ENCODE data around the gene SATB2. TPM values are rescaled to one million over a fixed set of nuclear protein-coding genes. Genes with fewer than 3 reads are reported as not detected.

The SATB2 gene
- total RNA-seq, 1 experiment from 2014 or later = 16.5 TPM

DNA sequence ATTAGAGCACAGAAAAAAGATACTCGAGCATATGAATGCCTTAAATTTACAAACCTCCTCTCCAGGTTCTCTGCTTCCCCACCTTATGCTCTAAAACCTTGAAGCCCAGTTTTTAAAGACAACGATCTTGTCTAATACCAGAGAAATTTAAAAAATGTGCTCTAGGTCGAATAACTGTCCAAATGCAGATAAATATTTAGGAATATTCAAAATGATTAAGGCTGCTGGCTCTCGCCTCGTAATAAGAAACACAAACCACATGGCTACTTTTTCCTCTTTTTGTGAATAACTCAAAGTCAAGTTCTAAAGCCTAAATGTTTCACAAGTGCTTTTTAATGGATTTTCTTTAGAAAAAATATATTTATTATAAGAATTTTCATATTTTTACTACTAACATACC is 101.3 kb downstream of the SATB2 start:
- peaks cover 6% of the 10 kb centered on the region for H3K36me3 Mint-ChIP-seq (ENCODE audit: insufficient read depth, unreplicated experiment)
- POLR2A ChIA-PET = interaction anchor here (1.2 kb wide), 1 partner anchor 40 kb away, joined by 4 read pairs; no protein-coding TSS in a partner anchor
- TF ChIP-seq, protein P1, sequence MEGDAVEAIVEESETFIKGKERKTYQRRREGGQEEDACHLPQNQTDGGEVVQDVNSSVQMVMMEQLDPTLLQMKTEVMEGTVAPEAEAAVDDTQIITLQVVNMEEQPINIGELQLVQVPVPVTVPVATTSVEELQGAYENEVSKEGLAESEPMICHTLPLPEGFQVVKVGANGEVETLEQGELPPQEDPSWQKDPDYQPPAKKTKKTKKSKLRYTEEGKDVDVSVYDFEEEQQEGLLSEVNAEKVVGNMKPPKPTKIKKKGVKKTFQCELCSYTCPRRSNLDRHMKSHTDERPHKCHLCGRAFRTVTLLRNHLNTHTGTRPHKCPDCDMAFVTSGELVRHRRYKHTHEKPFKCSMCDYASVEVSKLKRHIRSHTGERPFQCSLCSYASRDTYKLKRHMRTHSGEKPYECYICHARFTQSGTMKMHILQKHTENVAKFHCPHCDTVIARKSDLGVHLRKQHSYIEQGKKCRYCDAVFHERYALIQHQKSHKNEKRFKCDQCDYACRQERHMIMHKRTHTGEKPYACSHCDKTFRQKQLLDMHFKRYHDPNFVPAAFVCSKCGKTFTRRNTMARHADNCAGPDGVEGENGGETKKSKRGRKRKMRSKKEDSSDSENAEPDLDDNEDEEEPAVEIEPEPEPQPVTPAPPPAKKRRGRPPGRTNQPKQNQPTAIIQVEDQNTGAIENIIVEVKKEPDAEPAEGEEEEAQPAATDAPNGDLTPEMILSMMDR (IDR thresholded peaks at IDR 0.05; ENCODE audit: unreplicated experiment) = no peak
- no TSS peak for BruUV-seq (replicated peaks)
- DNase-seq (ENCODE audit: unreplicated experiment) = no peak
- H3K4me3 Mint-ChIP-seq (ENCODE audit: unreplicated experiment) = no peak overlapping the region
- intact Hi-C loops (cut with micrococcal nuclease) = no loop called here
- H3K27ac Mint-ChIP-seq (ENCODE audit: low read depth, unreplicated experiment) = no peak overlapping the region
- CTCF ChIA-PET = no interaction called here
- no peaks in the 10 kb centered on the region for H3K27me3 Mint-ChIP-seq (ENCODE audit: insufficient read depth, unreplicated experiment)
- H3K4me1 Mint-ChIP-seq (ENCODE audit: insufficient read depth, unreplicated experiment) = no peaks in the 10 kb centered on the region
- H3K9me3 Mint-ChIP-seq (ENCODE audit: unreplicated experiment) = no peaks in the 10 kb centered on the region

DNA sequence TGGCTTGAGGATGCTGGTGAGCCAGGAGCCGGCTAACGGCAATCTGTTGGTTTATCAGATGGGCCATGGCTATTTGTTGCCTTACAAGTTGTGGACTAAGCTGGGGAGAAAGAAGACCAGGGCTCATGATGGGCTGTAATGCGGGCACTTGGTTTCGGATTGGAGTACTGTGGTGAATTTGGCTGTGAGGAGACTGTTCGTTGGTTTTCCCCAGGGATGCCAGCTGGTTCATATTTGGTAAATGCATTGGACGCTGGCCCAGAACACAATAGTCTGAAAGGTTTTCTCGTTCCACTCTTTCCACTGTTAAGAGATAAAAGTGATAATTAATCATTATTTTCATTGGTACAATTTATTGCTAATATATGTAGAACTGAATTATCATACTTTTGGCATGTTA is 108.9 kb downstream of the SATB2 start:
- intact Hi-C loops (cut with micrococcal nuclease) = no loop called here

DNA sequence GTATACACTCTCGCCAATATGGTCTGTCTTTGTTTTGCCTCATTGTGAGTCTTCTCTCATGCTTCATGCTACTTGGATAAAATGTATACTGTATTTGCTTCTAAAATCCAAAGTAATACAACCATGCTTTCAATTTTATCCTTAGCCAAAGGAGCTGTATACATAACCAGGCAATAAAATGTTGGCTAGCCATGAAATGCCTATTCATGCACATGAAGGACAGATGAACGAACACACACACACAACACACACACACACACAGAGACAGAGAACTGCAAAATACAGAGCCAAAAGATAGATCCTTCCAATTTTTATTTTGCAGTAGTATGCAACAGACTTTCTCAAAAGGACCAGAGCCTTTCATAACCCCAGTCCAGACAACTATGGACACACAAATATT is 113.7 kb downstream of the SATB2 start:
- Mint-ChIP-seq H3K9me3 (ENCODE audit: unreplicated experiment) (no peaks in the 10 kb centered on the region), H3K36me3 (ENCODE audit: insufficient read depth, unreplicated experiment) (peaks cover 19% of the 10 kb centered on the region), H3K27ac (ENCODE audit: low read depth, unreplicated experiment) (no peak overlapping the region), H3K4me1 (ENCODE audit: insufficient read depth, unreplicated experiment) (peaks cover 4% of the 10 kb centered on the region), H3K27me3 (ENCODE audit: insufficient read depth, unreplicated experiment) (no peaks in the 10 kb centered on the region), H3K4me3 (ENCODE audit: unreplicated experiment) (no peak overlapping the region)
- intact Hi-C loops (cut with micrococcal nuclease) = no loop called here
- DNase-seq (ENCODE audit: unreplicated experiment) = no peak
- POLR2A ChIA-PET = no interaction called here
- TF ChIP-seq, protein P1 (IDR thresholded peaks at IDR 0.05; ENCODE audit: unreplicated experiment) = no peak
- CTCF ChIA-PET = no interaction called here
- no TSS peak for BruUV-seq (replicated peaks)

More for the DNA sequence above, 108.9 kb downstream of the SATB2 start:
- DNase-seq (ENCODE audit: unreplicated experiment) = no peak
- H3K4me3 Mint-ChIP-seq (ENCODE audit: unreplicated experiment) = no peak overlapping the region
- no TSS peak for BruUV-seq (replicated peaks)
- TF ChIP-seq, protein P1 (IDR thresholded peaks at IDR 0.05; ENCODE audit: unreplicated experiment) = no peak
- H3K9me3 Mint-ChIP-seq (ENCODE audit: unreplicated experiment) = no peaks in the 10 kb centered on the region
- ChIA-PET POLR2A (interaction anchor here (0.6 kb wide), 1 partner anchor 20 kb away, joined by 4 read pairs; no protein-coding TSS in a partner anchor), CTCF (no interaction called here)
- no peak overlapping the region for H3K27ac Mint-ChIP-seq (ENCODE audit: low read depth, unreplicated experiment)
- peaks cover 19% of the 10 kb centered on the region for H3K36me3 Mint-ChIP-seq (ENCODE audit: insufficient read depth, unreplicated experiment)
- H3K4me1 Mint-ChIP-seq (ENCODE audit: insufficient read depth, unreplicated experiment) = peaks cover 4% of the 10 kb centered on the region
- H3K27me3 Mint-ChIP-seq (ENCODE audit: insufficient read depth, unreplicated experiment) = no peaks in the 10 kb centered on the region

DNA sequence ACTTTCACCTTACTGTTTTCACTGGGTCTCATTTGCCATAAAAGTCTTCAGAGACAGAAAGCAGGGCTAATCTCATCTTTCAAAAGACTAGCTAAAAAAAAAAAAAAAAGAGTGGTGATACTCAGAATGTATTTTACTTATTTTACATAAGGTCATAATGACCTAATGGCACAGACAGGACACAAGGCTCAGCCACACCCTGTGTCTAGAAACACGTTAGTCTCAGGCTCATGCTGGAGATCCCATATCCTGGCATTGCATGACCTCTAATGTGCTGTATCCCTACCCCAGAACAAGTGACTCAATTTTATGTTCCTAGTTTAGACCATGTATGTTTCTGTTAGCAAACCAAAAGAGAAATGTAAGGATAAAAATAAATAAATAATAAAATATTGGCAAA is 115.4 kb downstream of the SATB2 start:
- intact Hi-C loops (cut with micrococcal nuclease) = no loop called here
- TF ChIP-seq, protein P1 (IDR thresholded peaks at IDR 0.05; ENCODE audit: unreplicated experiment) = no peak
- H3K27ac Mint-ChIP-seq (ENCODE audit: low read depth, unreplicated experiment) = no peak overlapping the region
- no peaks in the 10 kb centered on the region for H3K27me3 Mint-ChIP-seq (ENCODE audit: insufficient read depth, unreplicated experiment)
- H3K4me1 Mint-ChIP-seq (ENCODE audit: insufficient read depth, unreplicated experiment) = peaks cover 4% of the 10 kb centered on the region
- ChIA-PET CTCF (interaction anchor here (1.0 kb wide), 1 partner anchor 19 kb away, joined by 3 read pairs; no protein-coding TSS in a partner anchor), POLR2A (no interaction called here)
- peaks cover 6% of the 10 kb centered on the region for H3K36me3 Mint-ChIP-seq (ENCODE audit: insufficient read depth, unreplicated experiment)
- no peaks in the 10 kb centered on the region for H3K9me3 Mint-ChIP-seq (ENCODE audit: unreplicated experiment)
- no peak for DNase-seq (ENCODE audit: unreplicated experiment)
- no TSS peak for BruUV-seq (replicated peaks)
- H3K4me3 Mint-ChIP-seq (ENCODE audit: unreplicated experiment) = no peak overlapping the region

Data from MCF 10A (cell line).